ENCODE data around the gene RGR. TPM values are rescaled to one million over a fixed set of nuclear protein-coding genes. Genes with fewer than 3 reads are reported as not detected.

RGR gene
- polyA plus RNA-seq, 1 donor (not counting 4 experiments of a cell fraction or from before 2014, with no cell fraction given) = not detected

DNA sequence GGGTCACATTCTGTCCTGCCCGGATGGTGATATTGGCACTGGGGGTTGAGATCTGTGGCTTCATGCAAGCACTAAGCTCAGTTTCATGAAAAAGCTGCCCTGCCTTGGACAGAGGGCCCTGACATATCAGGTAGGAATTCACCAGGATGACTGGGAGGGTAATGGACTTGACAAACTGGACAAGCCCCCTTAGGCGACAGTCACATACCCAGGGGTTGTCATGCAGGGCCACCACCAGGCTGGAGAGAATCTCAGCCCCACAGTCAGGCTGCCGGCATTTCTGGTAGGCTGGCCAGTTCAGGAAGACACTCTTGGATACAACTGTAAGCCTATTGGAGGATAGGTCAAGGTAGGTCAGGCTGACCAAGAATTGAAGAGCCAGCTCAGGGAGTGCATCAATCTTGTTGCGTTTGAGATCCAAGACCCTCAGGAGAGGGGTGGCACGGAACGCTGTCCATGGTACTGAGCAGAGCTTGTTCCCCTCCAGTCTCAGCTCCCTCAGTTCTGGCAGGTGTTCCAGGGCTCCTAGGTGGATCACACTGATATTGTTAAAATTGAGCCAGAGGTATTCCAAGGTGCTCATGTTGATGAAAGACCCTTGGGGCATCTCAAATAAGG lies 20.3 kb upstream of the RGR start:
- dilution Hi-C loops (cut with MboI; ENCODE audit: extremely low pct_ligation_motif_present, low sequenced_read_pairs) = no loop called here
- no peak overlapping the region for H3K4me3 ChIP-seq (ENCODE audit: control insufficient read depth in 2 of 3, extremely low read depth in 1 of 3, insufficient read depth in 2 of 3, low read depth in 1 of 3, low read length in 3 of 3)
- H3K4me1 ChIP-seq (ENCODE audit: control insufficient read depth, extremely low read depth, insufficient read depth, low read length) = no peaks in the 10 kb centered on the region
- no peaks in the 10 kb centered on the region for H4K20me1 ChIP-seq (ENCODE audit: control insufficient read depth, extremely low read depth, insufficient read depth, low read length)
- no peaks in the 10 kb centered on the region for H3K36me3 ChIP-seq (ENCODE audit: control insufficient read depth in 2 of 2, extremely low read depth in 1 of 2, insufficient read depth in 2 of 2, low read length in 2 of 2)
- no peak overlapping the region for H3K4me2 ChIP-seq (ENCODE audit: control insufficient read depth, extremely low read depth, insufficient read depth, low read depth, low read length)
- no peaks in the 10 kb centered on the region for H3K79me2 ChIP-seq (ENCODE audit: control insufficient read depth, insufficient read depth, low read length)
- no peaks in the 10 kb centered on the region for H3K27me3 ChIP-seq (ENCODE audit: control insufficient read depth, extremely low read depth, insufficient read depth, low read length)
- no peak overlapping the region for H3K9ac ChIP-seq (ENCODE audit: control insufficient read depth, extremely low read depth, insufficient read depth, low read length)
- H2AFZ ChIP-seq (ENCODE audit: control insufficient read depth, low read length) = no peak overlapping the region
- no peaks in the 10 kb centered on the region for H3K9me3 ChIP-seq (ENCODE audit: control insufficient read depth, low read depth, low read length)
- H3K9me1 ChIP-seq (ENCODE audit: control insufficient read depth, extremely low read depth, insufficient read depth, low read length) = no peaks in the 10 kb centered on the region
- no peak for TF ChIP-seq CTCF (optimal IDR thresholded peaks at IDR 0.05 in 1 of 3, IDR thresholded peaks at IDR 0.05 in 1 of 3, conservative IDR thresholded peaks at IDR 0.05 in 1 of 3; ENCODE audit: extremely low read depth in 1 of 3, insufficient read depth in 2 of 3, low read length in 3 of 3)
- TF ChIP-seq EZH2 (IDR thresholded peaks at IDR 0.05; ENCODE audit: low read length) = no peak
- no peak overlapping the region for H3K27ac ChIP-seq (ENCODE audit: control insufficient read depth, insufficient read depth, low read length)
- FAIRE-seq (no peak), DNase-seq (ENCODE audit: low read depth, low spot score) (no peak)

- Histone ChIP-seq H3K27me3 (ENCODE audit: control insufficient read depth, extremely low read depth, insufficient read depth, low read length) (no peaks in the 10 kb centered on the region), H3K27ac (ENCODE audit: control insufficient read depth, insufficient read depth, low read length) (no peak within 1 kb of the TSS), H3K36me3 (ENCODE audit: control insufficient read depth in 2 of 2, extremely low read depth in 1 of 2, insufficient read depth in 2 of 2, low read length in 2 of 2) (no peaks in the 10 kb centered on the region), H3K4me3 (ENCODE audit: control insufficient read depth in 2 of 3, extremely low read depth in 1 of 3, insufficient read depth in 2 of 3, low read depth in 1 of 3, low read length in 3 of 3) (no peak within 1 kb of the TSS), H2AFZ (ENCODE audit: control insufficient read depth, low read length) (no peak within 1 kb of the TSS), H3K79me2 (ENCODE audit: control insufficient read depth, insufficient read depth, low read length) (no peaks in the 10 kb centered on the region), H3K9ac (ENCODE audit: control insufficient read depth, extremely low read depth, insufficient read depth, low read length) (no peak within 1 kb of the TSS), H3K4me1 (ENCODE audit: control insufficient read depth, extremely low read depth, insufficient read depth, low read length) (no peaks in the 10 kb centered on the region), H3K4me2 (ENCODE audit: control insufficient read depth, extremely low read depth, insufficient read depth, low read depth, low read length) (no peak within 1 kb of the TSS), H3K9me3 (ENCODE audit: control insufficient read depth, low read depth, low read length) (no peaks in the 10 kb centered on the region), H3K9me1 (ENCODE audit: control insufficient read depth, extremely low read depth, insufficient read depth, low read length) (no peaks in the 10 kb centered on the region), H4K20me1 (ENCODE audit: control insufficient read depth, extremely low read depth, insufficient read depth, low read length) (no peaks in the 10 kb centered on the region)
- dilution Hi-C loops (cut with MboI; ENCODE audit: extremely low pct_ligation_motif_present, low sequenced_read_pairs) = no loop called here
- TF ChIP-seq EZH2 (IDR thresholded peaks at IDR 0.05; ENCODE audit: low read length) (no peak), CTCF (optimal IDR thresholded peaks at IDR 0.05 in 1 of 3, IDR thresholded peaks at IDR 0.05 in 1 of 3, conservative IDR thresholded peaks at IDR 0.05 in 1 of 3; ENCODE audit: extremely low read depth in 1 of 3, insufficient read depth in 2 of 3, low read length in 3 of 3) (no peak)
- FAIRE-seq (no peak), DNase-seq (ENCODE audit: low read depth, low spot score) (no peak)
These were observed 19.3 kb upstream of the RGR start, which contains the start of gene LRIT2 for GRCh38 chr10:84225427-84226173. Gene LRIT2 (minus strand): TSS chr10:84225544. CDS start chr10:84225520, 24 bp downstream.

All from keratinocyte (primary cell).